GM19324 (cell line): ENCODE results near the gene BMPER.

Experiments used
- ATAC-seq: cut with Tn5 transposase; IDR thresholded peaks from one replicate; pipeline ENCODE4 v1.9.1; 2021; ENCODE audit warnings: mild to moderate bottlenecking, moderate library complexity; ENCODE audit not compliant: unreplicated experiment, low FRiP score

The BMPER gene

GRCh38 chr7:33887266-33887975 is 17.9 kb upstream of the BMPER start:
- no peak for ATAC-seq

- no peak for ATAC-seq
Observed at GRCh38 chr7:33888166-33888565, 17.2 kb upstream of the BMPER start.

DNA sequence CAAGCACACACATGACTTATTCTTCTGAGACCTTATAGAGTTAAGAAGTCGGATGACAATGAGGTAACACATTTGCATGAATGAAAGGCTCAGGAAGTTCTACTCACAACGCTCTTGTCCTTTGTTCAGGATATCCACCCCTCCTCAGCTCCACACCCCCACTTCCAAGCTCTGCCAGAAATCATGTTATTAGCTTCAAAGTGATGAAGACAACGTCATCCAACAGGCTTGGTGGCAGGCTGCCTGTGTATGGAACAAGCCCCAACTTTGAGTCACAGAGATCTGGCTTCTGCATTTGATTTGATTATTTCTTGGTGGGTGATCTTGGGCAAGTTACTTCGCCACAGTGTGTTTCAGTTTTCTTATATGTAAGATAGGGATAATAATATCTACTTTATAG is 12.4 kb upstream of the BMPER start:
- ATAC-seq = no peak

DNA sequence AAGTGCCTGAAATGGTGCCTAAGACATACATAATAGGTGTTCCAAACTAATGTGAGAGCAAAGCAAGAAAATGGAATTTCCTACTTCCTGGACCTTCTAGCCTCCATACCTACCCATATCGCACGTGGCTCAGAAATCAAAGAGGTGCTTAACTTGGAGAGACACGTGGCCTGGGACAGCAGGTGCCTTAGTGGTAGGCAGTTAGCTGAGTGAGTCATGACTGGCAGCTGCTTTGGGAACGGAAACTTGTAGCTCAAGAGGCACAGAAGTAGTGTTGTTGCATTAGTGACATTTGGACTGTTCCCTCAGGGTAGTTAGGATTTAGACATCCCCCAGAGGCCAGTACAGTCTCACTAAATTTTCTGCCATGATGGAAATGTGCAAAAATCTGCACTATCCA is 12.0 kb upstream of the BMPER start:
- ATAC-seq = no peak

DNA sequence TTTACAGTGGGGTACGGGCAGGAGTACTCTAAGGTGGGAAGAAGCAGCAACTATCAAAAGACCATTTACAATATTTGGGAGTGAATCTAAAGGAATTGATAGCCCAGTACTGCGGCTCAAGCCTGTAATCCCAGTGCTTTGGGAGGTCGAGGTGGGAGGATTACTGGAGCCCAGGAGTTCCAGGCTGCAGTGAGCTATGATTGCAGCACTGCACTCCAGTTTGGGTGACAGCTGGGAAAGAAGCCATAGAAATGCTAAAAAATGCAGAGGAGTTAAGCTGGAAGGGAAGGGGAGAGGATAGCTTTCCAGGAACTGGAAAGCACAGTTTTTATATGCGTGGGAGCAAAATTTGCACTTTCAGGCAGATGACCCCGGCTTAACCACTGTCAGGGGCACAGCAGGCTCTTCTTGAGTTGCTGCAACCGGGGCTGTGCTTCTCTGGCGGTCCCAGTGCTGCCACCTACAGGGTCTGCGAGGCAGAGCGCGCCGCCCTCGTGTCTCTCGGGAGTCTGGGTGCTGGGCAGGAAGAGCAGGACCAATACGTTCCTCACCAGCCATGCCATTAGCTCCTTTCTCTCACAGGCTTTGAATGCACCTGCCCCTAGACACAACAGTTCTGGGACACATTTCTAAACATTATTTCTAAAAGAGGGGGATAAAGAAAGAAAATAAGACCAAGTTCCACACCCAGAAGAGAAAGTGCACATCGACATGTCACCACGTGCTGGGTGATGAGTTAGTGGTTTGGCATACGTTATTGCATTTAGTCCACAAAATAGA is 10.1 kb upstream of the BMPER start:
- peak; percentile 98 for ATAC-seq

DNA sequence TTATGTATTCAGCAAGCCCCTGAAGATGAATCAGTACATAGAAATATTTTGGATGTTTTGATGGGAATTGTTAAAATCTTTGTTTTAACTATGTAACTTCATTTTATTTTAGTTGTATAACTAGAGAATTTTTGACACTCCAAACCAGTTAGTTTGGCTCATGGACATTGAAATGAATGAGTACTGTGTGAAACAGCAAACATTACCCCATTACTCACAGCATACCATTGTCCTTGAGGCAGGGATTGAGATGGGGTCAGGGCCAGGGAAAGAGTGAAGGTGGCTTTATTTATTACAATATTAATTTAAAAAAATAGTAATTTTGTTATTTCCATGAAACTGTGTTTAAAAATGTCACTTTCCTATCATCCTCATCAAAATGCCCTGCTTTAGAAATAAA is 4.8 kb upstream of the BMPER start:
- ATAC-seq = no peak

DNA sequence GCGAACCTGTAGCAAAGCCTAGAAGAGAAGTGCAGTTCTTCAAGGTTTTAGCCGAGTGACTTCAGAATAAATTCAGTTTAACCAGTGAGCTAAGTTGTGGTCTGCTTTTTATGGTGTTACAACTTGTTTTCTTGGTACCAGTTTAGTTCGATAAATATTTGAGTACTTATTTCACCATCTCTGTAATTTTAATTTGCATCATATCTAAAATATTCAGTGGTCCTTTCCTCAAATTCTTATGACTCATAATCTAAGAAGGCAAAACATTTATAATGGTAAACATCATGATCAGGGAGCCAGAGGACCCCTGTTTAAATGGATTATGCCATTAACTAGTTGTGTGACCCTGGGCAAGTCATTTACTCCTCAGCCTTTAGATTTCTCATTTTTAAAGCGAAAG is 4.1 kb upstream of the BMPER start:
- ATAC-seq = no peak

DNA sequence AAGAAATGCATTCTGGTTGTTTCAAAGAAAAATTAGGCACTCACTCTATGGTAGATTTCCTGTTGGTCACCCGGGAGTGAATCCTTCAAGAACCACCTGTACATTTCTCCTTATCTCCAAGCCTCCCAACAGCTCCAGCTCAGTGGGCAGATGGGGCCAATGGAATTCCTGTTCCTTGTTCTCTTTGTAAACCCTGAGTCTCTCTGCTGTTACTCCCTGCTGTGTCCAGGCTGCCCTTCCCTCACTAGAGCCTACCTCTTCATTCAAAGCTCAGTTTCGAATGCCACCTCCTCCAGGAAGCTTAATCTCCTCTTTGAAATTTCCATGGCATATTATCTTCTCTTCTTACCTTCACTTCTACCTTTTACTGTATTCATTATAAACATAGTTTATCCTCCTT is 3.5 kb upstream of the BMPER start:
- no peak for ATAC-seq

- ATAC-seq = no peak
Observed at GRCh38 chr7:33902746-33903145, 2.6 kb upstream of the BMPER start.

DNA sequence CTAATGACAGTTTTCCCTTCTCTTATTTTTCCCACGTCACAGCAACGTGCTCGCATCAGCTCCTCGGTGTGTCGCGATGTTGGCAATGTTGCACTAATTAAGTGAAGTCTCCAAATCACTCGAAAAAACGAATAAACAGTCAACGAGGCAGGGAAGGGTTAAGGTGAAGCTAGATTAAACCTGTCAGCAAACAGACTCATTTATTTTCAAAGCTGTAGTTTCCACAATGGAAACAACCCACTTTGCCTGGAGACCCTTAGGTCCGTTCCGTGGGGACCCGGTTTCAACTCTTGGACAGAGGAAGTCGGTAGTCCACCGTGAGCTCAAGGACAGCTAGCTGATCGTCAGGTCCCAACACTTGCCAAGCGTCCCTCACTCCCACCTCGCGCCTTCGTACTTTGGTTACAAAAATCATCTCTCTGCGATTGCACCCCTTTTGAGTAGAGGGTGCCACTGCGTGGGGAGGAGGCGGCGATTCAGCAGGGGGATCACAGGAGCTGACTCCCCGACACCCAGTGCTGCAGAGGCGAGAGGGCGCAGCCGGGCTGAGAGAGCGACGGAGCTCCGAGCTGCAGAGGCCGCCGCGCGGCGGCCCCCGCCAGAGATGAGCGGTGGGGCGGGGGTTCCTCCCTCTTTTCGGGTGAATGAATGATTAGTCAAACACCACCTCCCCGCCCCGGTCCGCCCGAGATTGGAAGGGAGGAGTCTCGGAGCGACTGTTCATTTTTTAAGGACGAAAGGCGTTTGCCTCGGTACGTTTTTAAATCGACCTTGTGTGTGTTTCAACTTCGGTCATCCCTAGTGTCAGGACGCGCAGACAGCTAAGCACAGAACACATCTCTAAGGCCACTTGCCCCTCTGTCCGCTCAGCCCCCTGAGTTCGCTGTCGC is 1.3 kb upstream of the BMPER start:
- no peak for ATAC-seq

GRCh38 chr7:33904681-33905388 is 504 bp upstream of the BMPER start:
- ATAC-seq = no peak

DNA sequence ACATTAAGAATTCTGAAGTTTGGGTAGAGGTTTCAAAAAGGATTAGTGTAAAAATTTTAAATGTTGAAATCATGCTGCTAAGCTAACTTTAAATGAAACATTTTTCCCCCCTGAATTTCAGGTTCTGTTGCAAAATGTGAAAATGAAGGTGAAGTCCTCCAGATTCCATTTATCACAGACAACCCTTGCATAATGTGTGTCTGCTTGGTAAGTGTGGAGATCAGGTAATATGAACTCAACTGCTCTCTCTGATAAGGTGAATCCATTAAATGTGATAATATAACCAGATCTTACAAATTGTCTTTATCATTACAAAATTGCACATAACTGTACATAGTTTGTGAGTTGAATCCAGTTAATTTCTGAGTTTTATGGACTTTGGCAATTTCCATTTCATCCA is 1.4 kb downstream of the BMPER start:
- no peak for ATAC-seq

- ATAC-seq = no peak
Observed at GRCh38 chr7:33907625-33908024, 2.3 kb downstream of the BMPER start.

- no peak for ATAC-seq
Observed at GRCh38 chr7:33909318-33909717, 4.0 kb downstream of the BMPER start.

DNA sequence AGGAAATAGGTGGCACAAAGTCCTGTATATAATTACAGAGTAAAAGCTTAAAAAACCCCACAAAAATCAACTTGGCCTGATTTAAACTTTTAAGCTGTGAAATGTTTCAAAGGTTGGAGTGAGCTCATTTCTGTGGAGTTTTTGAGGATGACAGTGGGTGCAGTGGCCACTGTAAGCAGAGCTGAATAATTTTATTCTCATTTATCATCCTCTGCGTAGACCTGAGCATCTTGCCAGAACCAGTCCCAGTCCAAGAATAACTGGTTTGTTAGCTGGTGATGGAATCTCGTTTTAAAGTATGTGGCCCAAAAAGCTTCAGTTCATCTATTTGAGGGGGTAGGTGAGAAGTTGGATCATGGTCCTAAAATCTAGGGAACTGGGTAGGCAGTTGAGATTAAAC is 4.4 kb downstream of the BMPER start:
- ATAC-seq = no peak

DNA sequence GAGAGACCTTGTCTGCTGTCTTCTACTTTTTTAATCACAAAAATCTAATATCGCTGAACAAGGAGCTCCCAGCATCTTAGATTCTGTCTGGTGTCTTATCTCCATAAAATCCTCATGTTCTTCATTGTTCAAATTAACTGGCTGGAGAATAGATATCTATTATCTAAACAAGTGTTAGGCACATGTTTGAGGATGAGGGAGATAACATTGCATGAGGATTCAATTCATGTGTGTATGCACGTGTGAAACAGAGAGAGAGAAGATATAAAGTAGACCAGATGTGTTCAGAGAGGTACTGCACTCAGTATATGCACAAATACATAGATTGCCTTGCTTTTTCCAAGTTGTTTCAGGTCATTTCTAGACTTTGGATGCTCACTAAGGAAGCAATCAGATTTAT is 5.4 kb downstream of the BMPER start:
- no peak for ATAC-seq

GRCh38 chr7:33916357-33917081 is 11.2 kb downstream of the BMPER start:
- no peak for ATAC-seq

- no peak for ATAC-seq
Observed at GRCh38 chr7:33917661-33918060, 12.3 kb downstream of the BMPER start.

GRCh38 chr7:33918438-33919143 is 13.3 kb downstream of the BMPER start:
- ATAC-seq = no peak
